Smooth muscle cell (in vitro differentiated cells): ENCODE measurements around the gene TAF8. TPM values are rescaled to one million over a fixed set of nuclear protein-coding genes. Genes with fewer than 3 reads are reported as not detected.

ENCODE experiments used
- DNase-seq: peaks from one replicate; lab custom pipeline; 2025; ENCODE audit not compliant: unreplicated experiment; lab: John Stamatoyannopoulos, UW
- H2AFZ ChIP-seq: fragments of 200-600 bp; sonication (generic); 2 replicates; pipeline ENCODE4 v1.6.0; 2016; ENCODE audit warnings: antibody characterized with exemption, low read depth, mild to moderate bottlenecking
- H3F3A ChIP-seq: fragments of 200-600 bp; sonication (generic); 2 replicates; pipeline ENCODE4 v1.6.0; 2017; ENCODE audit warnings: antibody characterized with exemption, low read depth
- H3K27ac ChIP-seq: fragments of 200-600 bp; sonication (generic); 2 replicates; pipeline ENCODE4 v1.5.1; 2016; ENCODE audit warnings: low read depth, mild to moderate bottlenecking
- H3K27me3 ChIP-seq: fragments of 200-600 bp; sonication (generic); 2 replicates; pipeline ENCODE4 v1.6.1; 2016; ENCODE audit warnings: low read depth, mild to moderate bottlenecking
- H3K36me3 ChIP-seq: fragments of 200-600 bp; sonication (generic); 2 replicates; pipeline ENCODE4 v1.5.1; 2016; ENCODE audit warnings: low read depth
- H3K4me1 ChIP-seq: fragments of 200-600 bp; sonication (generic); 2 replicates; pipeline ENCODE4 v1.5.1; 2016; ENCODE audit warnings: low read depth
- H3K4me2 ChIP-seq: fragments of 200-600 bp; sonication (generic); 2 replicates; pipeline ENCODE4 v1.6.0; 2016; ENCODE audit warnings: mild to moderate bottlenecking
- H3K4me3 ChIP-seq: fragments of 200-600 bp; sonication (generic); 2 replicates; pipeline ENCODE4 v1.5.1; 2016; ENCODE audit warnings: mild to moderate bottlenecking
- H3K79me2 ChIP-seq: fragments of 200-600 bp; sonication (generic); 2 replicates; pipeline ENCODE4 v1.6.0; 2016; ENCODE audit warnings: low read depth, mild to moderate bottlenecking
- H3K9ac ChIP-seq: fragments of 200-600 bp; sonication (generic); 2 replicates; pipeline ENCODE4 v1.6.0; 2016; ENCODE audit warnings: low read depth
- H3K9me3 ChIP-seq: fragments of 200-600 bp; sonication (generic); replicated peaks from 2 replicates; pipeline ENCODE4 v1.5.1; 2016; ENCODE audit warnings: low read depth
- H4K20me1 ChIP-seq: fragments of 200-600 bp; sonication (generic); 2 replicates; pipeline ENCODE4 v1.6.0; 2016; ENCODE audit warnings: low read depth
- WGBS: methylation state at CpG from one replicate; pipeline ENCODE4 v1.1.7; 2016; ENCODE audit warnings: low lambda C conversion rate; 5-methylcytosine and 5-hydroxymethylcytosine counted together
- polyA plus RNA-seq: library from polyadenylated mRNA; unstranded; fragments of >200 nt; fragmentation: Nextera tagmentation; extraction: Ambion mirVana; gene quantifications from 2 replicates; pipeline ENCODE4 v1.2.1, GENCODE V29; 2016
- total RNA-seq: library from RNA; depleted of rRNA; stranded (reverse); fragments of >200 nt; gene quantifications from 2 replicates; pipeline ENCODE4 v1.2.3, GENCODE V29; 2014
- TF ChIP-seq, protein P1 (sequence below): fragments of 200-600 bp; sonication (generic); IDR thresholded peaks from 2 replicates; pipeline ENCODE4 v1.5.1; 2017; ENCODE audit warnings: borderline replicate concordance, mild to moderate bottlenecking, antibody characterized with exemption; ENCODE audit not compliant: insufficient read depth, poor library complexity, severe bottlenecking

TAF8 gene
- total and polyA plus RNA-seq, 2 experiments from 2014 or later = 8.1 to 9.8 TPM

DNA sequence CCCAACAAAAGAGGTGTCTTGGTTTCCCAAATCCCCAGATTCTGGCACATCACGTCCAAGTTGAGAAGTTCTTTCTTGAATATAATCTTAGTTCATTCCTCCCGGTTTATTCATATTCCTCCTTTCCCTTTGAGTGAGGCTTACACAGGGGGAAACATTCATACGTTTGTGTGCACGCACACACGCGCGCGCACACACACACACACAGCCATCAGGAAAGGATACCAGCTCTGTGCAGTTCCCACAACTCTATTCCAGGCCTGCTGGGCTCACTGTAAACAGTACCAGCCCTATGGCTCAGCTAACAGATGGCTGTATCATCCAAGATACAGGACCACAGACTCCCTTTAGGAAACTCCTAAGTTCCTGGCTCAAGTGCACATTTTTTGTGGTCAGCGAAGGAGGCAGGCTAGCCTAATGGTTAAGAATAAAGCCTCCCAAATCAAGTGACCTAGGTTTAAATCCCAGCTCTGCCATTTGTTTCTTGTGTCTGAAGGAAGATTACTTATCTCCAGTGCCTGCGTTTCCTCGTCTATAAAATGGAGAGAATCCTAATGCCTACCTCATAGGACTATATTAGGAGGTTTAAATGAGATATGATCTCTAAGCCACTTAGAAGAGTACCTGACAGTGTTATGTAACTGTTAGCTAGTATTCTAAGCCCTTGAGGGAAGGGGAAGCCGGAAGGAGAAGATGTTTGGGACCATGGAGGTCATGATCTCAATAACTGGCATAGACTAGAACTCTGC lies 3.7 kb upstream of the TAF8 start:
- no peak overlapping the region for H3K4me2 ChIP-seq
- H3K9ac ChIP-seq = no peak overlapping the region
- TF ChIP-seq, protein P1, sequence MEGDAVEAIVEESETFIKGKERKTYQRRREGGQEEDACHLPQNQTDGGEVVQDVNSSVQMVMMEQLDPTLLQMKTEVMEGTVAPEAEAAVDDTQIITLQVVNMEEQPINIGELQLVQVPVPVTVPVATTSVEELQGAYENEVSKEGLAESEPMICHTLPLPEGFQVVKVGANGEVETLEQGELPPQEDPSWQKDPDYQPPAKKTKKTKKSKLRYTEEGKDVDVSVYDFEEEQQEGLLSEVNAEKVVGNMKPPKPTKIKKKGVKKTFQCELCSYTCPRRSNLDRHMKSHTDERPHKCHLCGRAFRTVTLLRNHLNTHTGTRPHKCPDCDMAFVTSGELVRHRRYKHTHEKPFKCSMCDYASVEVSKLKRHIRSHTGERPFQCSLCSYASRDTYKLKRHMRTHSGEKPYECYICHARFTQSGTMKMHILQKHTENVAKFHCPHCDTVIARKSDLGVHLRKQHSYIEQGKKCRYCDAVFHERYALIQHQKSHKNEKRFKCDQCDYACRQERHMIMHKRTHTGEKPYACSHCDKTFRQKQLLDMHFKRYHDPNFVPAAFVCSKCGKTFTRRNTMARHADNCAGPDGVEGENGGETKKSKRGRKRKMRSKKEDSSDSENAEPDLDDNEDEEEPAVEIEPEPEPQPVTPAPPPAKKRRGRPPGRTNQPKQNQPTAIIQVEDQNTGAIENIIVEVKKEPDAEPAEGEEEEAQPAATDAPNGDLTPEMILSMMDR = no peak
- H3K9me3 ChIP-seq = no peaks in the 10 kb centered on the region
- H3K27me3 ChIP-seq = no peaks in the 10 kb centered on the region
- H4K20me1 ChIP-seq = no peaks in the 10 kb centered on the region
- DNase-seq = no peak
- no peak overlapping the region for H2AFZ ChIP-seq
- peaks cover 6% of the 10 kb centered on the region for H3K79me2 ChIP-seq
- H3F3A ChIP-seq = peaks cover 30% of the 10 kb centered on the region
- H3K4me3 ChIP-seq = peak overlapping the region; percentile 27
- WGBS = 56% methylated on average over 12 of the region's 12 CpGs
- no peak overlapping the region for H3K27ac ChIP-seq
- no peaks in the 10 kb centered on the region for H3K36me3 ChIP-seq
- peaks cover 17% of the 10 kb centered on the region for H3K4me1 ChIP-seq

DNA sequence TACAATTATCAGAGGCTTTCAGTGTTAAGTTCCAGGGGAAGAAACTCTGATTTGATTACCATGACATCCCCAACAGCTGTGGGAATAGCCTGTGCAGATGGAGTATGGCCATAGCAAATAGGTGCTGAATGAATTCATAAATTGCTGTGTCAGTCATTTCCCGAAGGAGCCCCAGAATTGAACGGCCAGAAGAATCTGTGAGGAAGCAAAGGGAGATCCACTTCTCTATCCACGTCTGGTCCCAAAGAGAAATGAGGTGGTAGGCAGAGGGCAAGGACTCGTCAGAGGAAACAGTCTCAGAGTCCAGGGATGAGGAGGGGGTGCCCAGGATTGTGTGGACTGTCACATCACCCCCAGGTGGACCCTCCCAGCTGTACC lies 3.1 kb upstream of the TAF8 start:
- Histone ChIP-seq H3K9me3 (no peaks in the 10 kb centered on the region), H3K4me3 (peak overlapping the region; percentile 87), H3K27ac (no peak overlapping the region), H3K36me3 (no peaks in the 10 kb centered on the region), H3K4me2 (no peak overlapping the region), H3K9ac (no peak overlapping the region), H4K20me1 (no peaks in the 10 kb centered on the region), H3K27me3 (no peaks in the 10 kb centered on the region), H3K4me1 (peaks cover 17% of the 10 kb centered on the region), H3F3A (peaks cover 30% of the 10 kb centered on the region), H3K79me2 (peaks cover 6% of the 10 kb centered on the region), H2AFZ (no peak overlapping the region)
- TF ChIP-seq, protein P1 = no peak
- no peak for DNase-seq
- WGBS = 90% methylated on average over 4 of the region's 4 CpGs

DNA sequence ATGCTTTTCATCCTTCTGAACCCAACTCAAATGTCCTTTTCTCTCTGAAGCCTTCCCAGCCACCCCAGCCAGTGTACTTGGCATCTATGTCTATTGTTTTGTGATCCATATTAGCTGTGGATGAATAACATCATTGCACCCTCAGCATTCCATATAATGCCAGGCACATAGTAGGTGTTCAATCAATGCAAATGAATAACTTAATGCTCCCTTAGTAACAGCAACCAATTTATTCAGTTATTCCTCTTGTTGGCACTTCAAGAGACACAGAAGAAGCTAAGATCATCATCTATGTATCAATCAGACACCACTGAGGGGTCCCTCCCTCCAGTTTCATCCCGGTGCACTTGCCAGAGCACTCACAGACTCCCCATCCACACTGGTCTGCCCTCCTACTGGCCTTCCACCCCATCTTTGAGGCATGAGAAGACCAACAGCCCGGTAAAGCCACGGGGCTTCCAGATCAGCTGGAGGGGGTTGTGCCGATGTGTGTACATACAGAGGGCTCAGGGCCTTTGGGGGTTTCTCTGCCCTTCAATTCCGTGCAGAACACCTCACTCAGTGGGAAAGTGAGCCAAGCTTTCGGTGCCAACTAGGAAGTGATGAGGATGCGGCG lies 2.4 kb upstream of the TAF8 start:
- TF ChIP-seq, protein P1 = no peak
- peak overlapping the region; percentile 87 for H3K4me3 ChIP-seq
- peak overlapping the region; percentile 98 for H3K4me2 ChIP-seq
- no peak for DNase-seq
- no peaks in the 10 kb centered on the region for H3K27me3 ChIP-seq
- H2AFZ ChIP-seq = peak overlapping the region; percentile 99
- peaks cover 17% of the 10 kb centered on the region for H3K4me1 ChIP-seq
- H3K9me3 ChIP-seq = no peaks in the 10 kb centered on the region
- H4K20me1 ChIP-seq = no peaks in the 10 kb centered on the region
- no peak overlapping the region for H3K27ac ChIP-seq
- 10% methylated on average over 8 of the region's 8 CpGs for WGBS
- H3F3A ChIP-seq = peaks cover 30% of the 10 kb centered on the region
- H3K9ac ChIP-seq = no peak overlapping the region
- no peaks in the 10 kb centered on the region for H3K36me3 ChIP-seq
- H3K79me2 ChIP-seq = peaks cover 11% of the 10 kb centered on the region
